Endodermal cell (in vitro differentiated cells): ENCODE results near the gene OR2AG2. TPM values are rescaled to one million over a fixed set of nuclear protein-coding genes. Genes with fewer than 3 reads are reported as not detected.

Experiments
- DNase-seq: peaks from one replicate; pipeline ENCODE4 v3.0.0-alpha.2; 2017
- H3K27ac ChIP-seq: 2 replicates; pipeline ENCODE4 v1.5.1; 2013; ENCODE audit warnings: mild to moderate bottlenecking, low read depth, low read length, moderate library complexity
- H3K27me3 ChIP-seq: 2 replicates; pipeline ENCODE4 v1.6.1; 2013; ENCODE audit warnings: mild to moderate bottlenecking, low read length, moderate library complexity; ENCODE audit not compliant: insufficient read depth, control insufficient read depth, poor library complexity, severe bottlenecking
- H3K36me3 ChIP-seq: 2 replicates; pipeline ENCODE4 v1.7.0; 2013; ENCODE audit warnings: mild to moderate bottlenecking, low read length, moderate library complexity; ENCODE audit not compliant: control insufficient read depth, insufficient read depth
- H3K4me1 ChIP-seq: one replicate; pipeline ENCODE4 v1.7.0; 2013; ENCODE audit warnings: low read length; ENCODE audit not compliant: control insufficient read depth, insufficient read depth
- H3K4me3 ChIP-seq: 2 replicates; pipeline ENCODE4 v1.5.1; 2013; ENCODE audit warnings: mild to moderate bottlenecking, low read length, moderate library complexity
- H3K9ac ChIP-seq: 2 replicates; pipeline ENCODE4 v1.6.1; 2013; ENCODE audit warnings: mild to moderate bottlenecking, low read length, moderate library complexity; ENCODE audit not compliant: poor library complexity, severe bottlenecking; ENCODE audit errors: extremely low read depth
- H3K9me3 ChIP-seq: 2 replicates; pipeline ENCODE4 v1.6.1; 2013; ENCODE audit warnings: mild to moderate bottlenecking, low read length, moderate library complexity; ENCODE audit not compliant: control insufficient read depth
- H3K27ac Mint-ChIP-seq: 2 replicates; pipeline ENCODE4 v1.8.0; 2020; ENCODE audit warnings: mixed read lengths
- H3K27me3 Mint-ChIP-seq: 2 replicates; pipeline ENCODE4 v1.8.0; 2021; ENCODE audit warnings: mild to moderate bottlenecking, mixed read lengths; ENCODE audit not compliant: insufficient read depth
- H3K36me3 Mint-ChIP-seq: 2 replicates; pipeline ENCODE4 v1.8.0; 2020; ENCODE audit warnings: low read depth, mixed read lengths
- H3K4me1 Mint-ChIP-seq: 2 replicates; pipeline ENCODE4 v1.8.0; 2020; ENCODE audit warnings: mixed read lengths
- H3K4me3 Mint-ChIP-seq: 2 replicates; pipeline ENCODE4 v1.8.0; 2020; ENCODE audit warnings: mild to moderate bottlenecking, moderate library complexity, mixed read lengths
- H3K9me3 Mint-ChIP-seq: 2 replicates; pipeline ENCODE4 v1.8.0; 2020; ENCODE audit warnings: mild to moderate bottlenecking, mixed read lengths
- WGBS, 2 experiments: methylation state at CpG; one replicate each; pipeline versions ENCODE4 v1.1.5 to v1.1.7; 2013; ENCODE audit warnings: missing lambda C conversion rate in 2 of 2, mixed read lengths in 1 of 2; ENCODE audit not compliant: insufficient coverage in 1 of 2, insufficient read length in 1 of 2; 5-methylcytosine and 5-hydroxymethylcytosine counted together
- total RNA-seq, 2 donors: library from RNA; stranded (reverse); fragmentation: NEBNext Ultra II Directional in 1 of 2; extraction: Animal tissue kit (Norgen Biotek cat#: 25700) in 1 of 2; gene quantifications; 2 replicates in 1 of 2; 3 replicates in 1 of 2; pipeline ENCODE4 v1.2.1, GENCODE V29; 2021
- TF ChIP-seq, protein P1 (sequence below): fragments of 200-600 bp; sonication (generic); conservative IDR thresholded peaks from 2 replicates; pipeline ENCODE4 v1.5.0; 2021; ENCODE audit warnings: antibody characterized with exemption, mild to moderate bottlenecking

OR2AG2 gene
- total RNA-seq, 2 donors from 2014 or later = 0.20 to 0.68 TPM

DNA sequence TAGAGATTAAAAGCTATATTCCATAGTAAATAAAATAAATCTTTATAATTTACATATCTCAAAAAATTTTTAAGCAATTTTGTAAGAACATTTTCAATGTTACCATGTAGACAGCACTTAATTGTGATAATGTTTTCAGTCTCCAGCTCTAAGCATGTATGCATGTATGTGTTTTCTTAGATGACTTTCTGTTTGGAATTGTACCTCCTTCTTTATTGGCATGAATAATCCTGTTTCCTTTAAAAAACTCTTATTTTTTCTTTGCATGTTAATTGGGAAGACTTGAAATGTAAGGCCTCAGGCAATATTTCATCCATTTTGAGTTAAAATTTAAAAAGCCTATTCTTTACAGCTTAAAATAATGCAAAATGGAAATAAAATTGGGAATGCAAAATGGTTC is 9.1 kb upstream of the OR2AG2 start:
- TF ChIP-seq, protein P1, sequence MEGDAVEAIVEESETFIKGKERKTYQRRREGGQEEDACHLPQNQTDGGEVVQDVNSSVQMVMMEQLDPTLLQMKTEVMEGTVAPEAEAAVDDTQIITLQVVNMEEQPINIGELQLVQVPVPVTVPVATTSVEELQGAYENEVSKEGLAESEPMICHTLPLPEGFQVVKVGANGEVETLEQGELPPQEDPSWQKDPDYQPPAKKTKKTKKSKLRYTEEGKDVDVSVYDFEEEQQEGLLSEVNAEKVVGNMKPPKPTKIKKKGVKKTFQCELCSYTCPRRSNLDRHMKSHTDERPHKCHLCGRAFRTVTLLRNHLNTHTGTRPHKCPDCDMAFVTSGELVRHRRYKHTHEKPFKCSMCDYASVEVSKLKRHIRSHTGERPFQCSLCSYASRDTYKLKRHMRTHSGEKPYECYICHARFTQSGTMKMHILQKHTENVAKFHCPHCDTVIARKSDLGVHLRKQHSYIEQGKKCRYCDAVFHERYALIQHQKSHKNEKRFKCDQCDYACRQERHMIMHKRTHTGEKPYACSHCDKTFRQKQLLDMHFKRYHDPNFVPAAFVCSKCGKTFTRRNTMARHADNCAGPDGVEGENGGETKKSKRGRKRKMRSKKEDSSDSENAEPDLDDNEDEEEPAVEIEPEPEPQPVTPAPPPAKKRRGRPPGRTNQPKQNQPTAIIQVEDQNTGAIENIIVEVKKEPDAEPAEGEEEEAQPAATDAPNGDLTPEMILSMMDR = no peak
- no peak overlapping the region for H3K9ac ChIP-seq
- H3K27ac ChIP-seq = no peak overlapping the region
- no peaks in the 10 kb centered on the region for H3K9me3 ChIP-seq
- H3K4me3 ChIP-seq = no peak overlapping the region
- H3K4me1 Mint-ChIP-seq = no peaks in the 10 kb centered on the region
- H3K9me3 Mint-ChIP-seq = no peaks in the 10 kb centered on the region
- H3K4me3 Mint-ChIP-seq = no peak overlapping the region
- no peaks in the 10 kb centered on the region for H3K36me3 ChIP-seq
- H3K27ac Mint-ChIP-seq = no peak overlapping the region
- no peaks in the 10 kb centered on the region for H3K27me3 ChIP-seq
- H3K36me3 Mint-ChIP-seq = no peaks in the 10 kb centered on the region
- H3K27me3 Mint-ChIP-seq = peaks cover 4% of the 10 kb centered on the region
- no peak for DNase-seq
- H3K4me1 ChIP-seq = no peaks in the 10 kb centered on the region

GRCh38 chr11:6778518-6778917 is 6.7 kb upstream of the OR2AG2 start:
- Mint-ChIP-seq H3K4me1 (no peaks in the 10 kb centered on the region), H3K36me3 (no peaks in the 10 kb centered on the region), H3K27me3 (peaks cover 4% of the 10 kb centered on the region), H3K4me3 (no peak overlapping the region), H3K9me3 (no peaks in the 10 kb centered on the region), H3K27ac (no peak overlapping the region)
- H3K4me1 ChIP-seq = no peaks in the 10 kb centered on the region
- TF ChIP-seq, protein P1 = no peak
- H3K36me3 ChIP-seq = no peaks in the 10 kb centered on the region
- no peak overlapping the region for H3K27ac ChIP-seq
- no peak overlapping the region for H3K4me3 ChIP-seq
- no peaks in the 10 kb centered on the region for H3K9me3 ChIP-seq
- H3K27me3 ChIP-seq = no peaks in the 10 kb centered on the region
- no peak overlapping the region for H3K9ac ChIP-seq
- DNase-seq = no peak

DNA sequence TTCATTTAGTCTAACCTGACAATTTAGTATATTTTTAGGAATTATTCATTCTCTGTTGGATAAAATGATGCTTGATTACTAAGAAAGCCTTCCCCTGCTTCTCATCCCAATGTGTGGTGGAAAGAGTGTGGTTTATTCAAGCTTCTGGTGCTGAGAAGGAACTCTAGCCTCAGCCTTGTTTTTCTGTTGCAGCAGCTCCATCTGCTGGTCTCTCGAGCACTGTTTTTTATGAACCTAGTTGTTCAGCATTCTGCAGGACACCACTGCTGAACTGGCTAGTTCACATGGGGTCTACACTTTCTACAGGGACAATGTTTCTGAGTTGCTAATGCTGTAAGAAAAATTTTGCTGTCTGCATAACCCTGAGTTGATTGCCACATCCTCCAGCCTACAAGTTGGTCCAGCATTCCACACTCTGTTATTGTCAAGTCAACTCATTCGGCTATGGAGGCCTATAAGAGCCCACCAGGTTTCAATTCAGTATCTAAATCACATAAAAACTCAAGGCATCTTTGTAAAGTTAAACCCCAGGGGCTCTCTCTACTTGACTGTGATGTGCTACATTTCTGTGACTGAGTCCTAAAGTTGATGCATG is 14.3 kb downstream of the OR2AG2 start:
- DNase-seq = peak; percentile 83
- H3K27me3 ChIP-seq = no peaks in the 10 kb centered on the region
- Mint-ChIP-seq H3K9me3 (peaks cover 1% of the 10 kb centered on the region), H3K27ac (no peak overlapping the region), H3K27me3 (peaks cover 3% of the 10 kb centered on the region), H3K4me3 (no peak overlapping the region), H3K4me1 (no peaks in the 10 kb centered on the region), H3K36me3 (no peaks in the 10 kb centered on the region)
- TF ChIP-seq, protein P1 = peak; percentile 80
- no peak overlapping the region for H3K27ac ChIP-seq
- H3K4me1 ChIP-seq = no peaks in the 10 kb centered on the region
- no peak overlapping the region for H3K9ac ChIP-seq
- no peaks in the 10 kb centered on the region for H3K9me3 ChIP-seq
- H3K36me3 ChIP-seq = no peaks in the 10 kb centered on the region
- H3K4me3 ChIP-seq = no peak overlapping the region
- WGBS, 2 experiments = 52% methylated on average over 2 of the region's 2 CpGs; no CpG with 5 or more reads in 1 of the 2 experiments
